GM21390 (cell line): ENCODE data around the gene HTR2C.
A peak's percentile ranks its signal among the peaks of the same experiment; 100 is the strongest.
"Not testable (repeated sequence)": the region's sequence is repeated elsewhere in the genome, so short reads cannot be mapped to it uniquely, and the experiment has no call there.

Experiments
- ATAC-seq: cut with Tn5 transposase; IDR thresholded peaks from one replicate; pipeline ENCODE4 v1.9.1; 2021; ENCODE audit not compliant: unreplicated experiment

The HTR2C gene

DNA sequence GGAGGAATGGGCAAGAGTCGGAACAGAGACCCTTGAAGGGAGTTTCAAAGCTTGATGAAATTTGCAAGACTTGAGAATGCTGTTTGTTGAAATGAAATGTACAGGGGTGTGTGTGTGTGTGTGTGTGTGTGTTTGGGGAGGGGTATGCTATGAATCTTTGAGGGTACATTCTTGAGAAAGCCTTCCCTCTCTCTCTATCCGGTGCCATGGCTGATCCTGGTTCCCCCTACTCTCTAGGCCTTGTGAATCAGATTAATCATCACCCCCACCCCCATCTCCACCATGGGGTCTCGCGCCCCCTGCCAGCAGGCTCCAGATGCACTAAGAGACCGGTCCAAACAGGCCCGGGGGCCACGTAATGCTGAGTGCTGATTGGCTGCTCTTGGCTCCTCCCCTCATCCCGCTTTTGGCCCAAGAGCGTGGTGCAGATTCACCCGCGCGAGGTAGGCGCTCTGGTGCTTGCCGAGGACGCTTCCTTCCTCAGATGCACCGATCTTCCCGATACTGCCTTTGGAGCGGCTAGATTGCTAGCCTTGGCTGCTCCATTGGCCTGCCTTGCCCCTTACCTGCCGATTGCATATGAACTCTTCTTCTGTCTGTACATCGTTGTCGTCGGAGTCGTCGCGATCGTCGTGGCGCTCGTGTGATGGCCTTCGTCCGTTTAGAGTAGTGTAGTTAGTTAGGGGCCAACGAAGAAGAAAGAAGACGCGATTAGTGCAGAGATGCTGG is at the start of gene HTR2C:
TSS of gene HTR2C (plus strand) at position 441 of the 729 bp plus-strand sequence. CDS start 142,851 bp downstream, outside the sequence.
- no peak for ATAC-seq

- no peak for ATAC-seq
Observed at GRCh38 chrX:114580336-114580735, 3.5 kb upstream of the HTR2C start.

DNA sequence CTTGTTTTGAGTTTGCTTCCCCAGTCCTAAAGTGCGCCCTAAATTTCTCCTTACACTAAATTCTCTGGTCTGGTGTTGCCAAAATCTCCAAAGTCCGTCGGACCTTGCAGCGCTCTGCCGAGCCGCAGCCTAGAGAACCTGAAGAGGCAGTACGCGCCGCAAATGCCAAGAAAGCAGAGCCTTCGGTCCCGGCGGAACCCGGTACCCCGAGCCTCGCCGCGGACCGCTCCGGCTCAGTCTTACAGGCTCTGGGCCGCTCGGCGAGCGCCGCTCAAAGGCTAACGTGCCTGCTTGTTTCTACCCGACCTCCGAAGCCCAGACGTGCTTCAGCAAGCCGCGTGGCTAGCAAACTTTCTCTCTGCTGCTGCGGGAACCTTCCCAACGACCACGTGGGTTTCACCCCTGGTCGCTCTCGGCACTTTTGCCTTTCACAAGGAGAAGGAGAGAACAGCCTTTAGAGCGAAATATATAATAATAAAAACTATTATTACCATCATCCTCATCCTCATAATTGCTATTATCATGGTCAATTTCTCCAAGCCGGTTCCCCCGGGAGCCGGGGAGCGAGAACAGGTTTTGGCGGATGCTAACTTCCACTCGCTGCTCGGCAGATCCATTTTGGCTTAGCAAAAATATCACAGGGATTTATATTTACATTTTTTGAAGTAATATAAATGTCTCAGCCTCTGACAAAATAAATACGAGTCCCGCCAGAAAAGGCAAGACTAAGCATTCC is 2.2 kb upstream of the HTR2C start:
- no peak for ATAC-seq

- no peak for ATAC-seq
Observed at GRCh38 chrX:114582264-114582632, 1.6 kb upstream of the HTR2C start.

GRCh38 chrX:114582698-114583395 is 1.0 kb upstream of the HTR2C start:
- no peak for ATAC-seq

DNA sequence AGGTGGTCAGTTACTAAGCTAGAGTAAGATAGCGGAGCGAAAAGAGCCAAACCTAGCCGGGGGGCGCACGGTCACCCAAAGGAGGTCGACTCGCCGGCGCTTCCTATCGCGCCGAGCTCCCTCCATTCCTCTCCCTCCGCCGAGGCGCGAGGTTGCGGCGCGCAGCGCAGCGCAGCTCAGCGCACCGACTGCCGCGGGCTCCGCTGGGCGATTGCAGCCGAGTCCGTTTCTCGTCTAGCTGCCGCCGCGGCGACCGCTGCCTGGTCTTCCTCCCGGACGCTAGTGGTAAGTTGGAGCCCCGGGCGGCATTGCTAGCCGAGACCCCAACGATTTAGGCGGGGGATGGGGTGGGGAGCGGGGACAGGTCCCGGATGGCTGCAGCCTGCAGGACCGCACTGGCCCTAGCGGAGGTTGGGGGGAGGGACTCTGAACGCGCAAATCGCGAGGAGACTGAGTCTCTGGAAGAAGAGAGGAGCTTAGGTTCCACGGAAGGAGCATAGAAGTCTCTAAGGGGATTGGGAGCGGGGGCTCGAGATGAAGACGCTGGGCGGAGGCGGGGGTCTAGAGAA is 573 bp downstream of the HTR2C start:
- no peak for ATAC-seq

DNA sequence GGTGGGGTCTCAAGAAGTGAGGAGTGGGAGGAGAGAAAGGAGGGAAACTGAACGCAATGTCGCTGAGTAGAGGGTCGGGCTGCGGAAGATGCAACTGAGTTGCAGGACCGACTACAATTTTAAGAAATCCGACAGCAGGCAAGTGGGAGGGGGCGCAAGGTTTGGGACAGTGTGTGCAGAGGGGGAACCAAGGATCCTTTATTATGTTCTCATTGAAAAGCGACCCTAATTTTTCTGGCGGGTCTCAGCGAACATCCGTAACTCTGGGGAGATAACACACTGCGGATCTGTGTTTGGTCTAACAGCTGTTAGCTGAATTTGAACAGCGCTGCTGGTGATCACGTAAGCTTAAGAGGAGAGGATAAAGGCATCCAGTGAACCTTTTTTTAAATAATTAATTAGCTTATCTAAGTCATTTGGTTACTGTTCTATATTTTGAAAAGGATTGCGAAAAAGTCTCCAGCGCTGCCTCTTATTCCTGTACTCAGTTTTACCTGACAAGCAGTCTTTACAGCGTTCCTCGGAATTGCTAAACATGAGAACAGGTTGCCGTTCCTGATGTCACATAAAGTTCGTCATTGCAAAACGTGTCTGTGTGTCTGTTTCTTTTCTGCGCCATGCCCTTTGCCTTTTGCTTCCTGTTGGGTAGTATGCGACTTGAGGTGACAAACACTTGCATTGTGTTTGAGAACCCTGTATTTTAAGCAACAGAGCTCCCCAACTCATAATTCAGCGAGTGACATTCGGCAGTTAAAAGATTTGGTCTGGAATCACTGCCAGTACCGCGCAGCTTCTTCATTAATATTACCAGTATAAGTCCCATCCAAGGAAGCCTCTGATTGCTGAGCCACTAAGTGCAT is 1.3 kb downstream of the HTR2C start:
- no peak for ATAC-seq

DNA sequence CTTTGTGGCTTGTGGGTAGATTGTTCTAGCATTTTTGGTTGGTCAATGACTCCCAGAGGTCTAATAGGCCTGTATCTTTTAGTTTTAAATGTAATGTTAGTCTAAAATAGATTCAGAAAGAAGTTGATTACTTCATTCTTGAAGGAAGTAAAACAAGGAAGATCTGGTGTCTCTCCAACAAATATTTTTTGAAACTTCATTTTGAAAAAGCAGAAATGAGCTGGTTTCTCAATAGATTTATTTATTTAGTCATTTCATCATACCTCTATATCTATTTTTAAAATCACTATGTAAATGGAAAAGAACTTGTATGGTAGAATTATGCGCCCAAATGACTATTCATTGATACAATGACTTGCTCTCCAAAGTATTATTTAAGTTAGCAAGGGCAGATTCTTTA is 7.2 kb downstream of the HTR2C start:
- ATAC-seq: no peak

DNA sequence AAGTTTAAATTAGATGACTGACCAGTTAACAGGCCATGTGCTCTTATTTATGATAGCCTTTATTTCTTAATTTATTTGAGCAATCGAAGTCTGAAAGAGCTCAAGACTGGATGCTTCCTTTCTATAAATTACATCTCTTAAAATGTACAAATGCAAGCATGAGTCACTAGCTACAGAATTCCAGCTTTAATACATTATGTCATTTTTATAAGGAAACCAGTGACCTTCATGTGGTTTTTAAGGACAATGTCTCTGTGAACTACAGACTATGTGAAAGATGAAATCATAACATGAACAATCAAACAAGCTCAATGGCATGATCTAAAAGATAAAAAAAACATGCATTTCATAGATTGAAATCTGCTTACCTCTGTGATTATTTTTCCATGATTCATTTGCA is 15.4 kb downstream of the HTR2C start:
- ATAC-seq: no peak

GRCh38 chrX:114599911-114600310 is 16.0 kb downstream of the HTR2C start:
- no peak for ATAC-seq

DNA sequence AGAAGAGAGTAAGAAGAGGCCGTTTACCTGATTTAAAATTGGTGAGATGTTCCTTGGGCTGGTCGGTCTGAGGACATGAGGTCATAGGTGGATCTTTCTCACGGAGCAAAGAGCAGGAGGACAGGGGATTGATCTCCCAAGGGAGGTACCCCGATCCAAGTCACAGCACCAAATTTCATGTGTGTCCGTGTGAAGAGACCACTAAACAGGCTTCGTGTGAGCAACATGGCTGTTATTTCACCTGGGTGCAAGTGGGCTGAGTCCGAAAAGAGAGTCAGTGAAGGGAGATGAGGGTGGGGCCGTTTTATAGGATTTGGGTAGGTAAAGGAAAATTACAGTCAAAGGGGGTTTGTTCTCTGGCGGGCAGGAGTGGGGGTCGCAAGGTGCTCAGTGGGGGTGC is 22.7 kb downstream of the HTR2C start:
- ATAC-seq: not testable (repeated sequence)

- ATAC-seq: peak; percentile 76
Observed at GRCh38 chrX:114611018-114611619, 27.2 kb downstream of the HTR2C start.

GRCh38 chrX:114615765-114616164 is 31.9 kb downstream of the HTR2C start:
- ATAC-seq: no peak

GRCh38 chrX:114619874-114620273 is 36.0 kb downstream of the HTR2C start:
- peak; percentile 64 for ATAC-seq

DNA sequence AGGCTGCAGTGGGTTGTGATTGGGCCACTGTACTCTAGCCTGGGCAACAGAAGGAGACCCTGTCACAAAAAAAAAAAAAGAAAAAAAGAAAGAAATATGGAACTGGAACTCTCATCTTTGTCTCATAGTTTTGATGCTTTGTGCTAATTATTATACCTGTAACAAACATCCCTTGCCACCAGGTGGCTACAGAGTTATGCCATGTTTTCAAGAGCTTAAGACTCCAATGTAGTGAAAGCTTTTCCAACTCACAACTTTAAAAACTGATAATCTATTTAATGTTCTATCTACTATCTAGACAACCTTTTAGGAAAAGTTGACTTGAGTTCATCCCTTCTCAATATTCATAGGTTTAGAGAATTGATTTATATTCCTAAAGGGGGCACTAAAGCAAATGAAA is 42.4 kb downstream of the HTR2C start:
- no peak for ATAC-seq

- ATAC-seq: no peak
Observed at GRCh38 chrX:114635986-114636385, 52.1 kb downstream of the HTR2C start.

GRCh38 chrX:114650351-114650750 is 66.5 kb downstream of the HTR2C start:
- ATAC-seq: no peak

- ATAC-seq: no peak
Observed at GRCh38 chrX:114675365-114675764, 91.5 kb downstream of the HTR2C start.

- not testable (repeated sequence) for ATAC-seq
Observed at GRCh38 chrX:114700533-114700932, 116.6 kb downstream of the HTR2C start.

GRCh38 chrX:114709406-114709805 is 125.5 kb downstream of the HTR2C start:
- no peak for ATAC-seq
